ENCODE data around the gene TMEM221.

The TMEM221 gene

GRCh38 chr19:17436874-17437267 is 11.6 kb downstream of the TMEM221 start:
- no peak for DNase-seq

GRCh38 chr19:17436094-17436873 is 12.2 kb downstream of the TMEM221 start:
- DNase-seq, result no peak

- DNase-seq, result no peak
These were observed 13.2 kb downstream of the TMEM221 start for GRCh38 chr19:17435218-17435617.

GRCh38 chr19:17431417-17431816 is 17.1 kb downstream of the TMEM221 start:
- DNase-seq, result no peak

- no peak for DNase-seq
These were observed 18.8 kb downstream of the TMEM221 start for GRCh38 chr19:17429641-17430113.

DNA sequence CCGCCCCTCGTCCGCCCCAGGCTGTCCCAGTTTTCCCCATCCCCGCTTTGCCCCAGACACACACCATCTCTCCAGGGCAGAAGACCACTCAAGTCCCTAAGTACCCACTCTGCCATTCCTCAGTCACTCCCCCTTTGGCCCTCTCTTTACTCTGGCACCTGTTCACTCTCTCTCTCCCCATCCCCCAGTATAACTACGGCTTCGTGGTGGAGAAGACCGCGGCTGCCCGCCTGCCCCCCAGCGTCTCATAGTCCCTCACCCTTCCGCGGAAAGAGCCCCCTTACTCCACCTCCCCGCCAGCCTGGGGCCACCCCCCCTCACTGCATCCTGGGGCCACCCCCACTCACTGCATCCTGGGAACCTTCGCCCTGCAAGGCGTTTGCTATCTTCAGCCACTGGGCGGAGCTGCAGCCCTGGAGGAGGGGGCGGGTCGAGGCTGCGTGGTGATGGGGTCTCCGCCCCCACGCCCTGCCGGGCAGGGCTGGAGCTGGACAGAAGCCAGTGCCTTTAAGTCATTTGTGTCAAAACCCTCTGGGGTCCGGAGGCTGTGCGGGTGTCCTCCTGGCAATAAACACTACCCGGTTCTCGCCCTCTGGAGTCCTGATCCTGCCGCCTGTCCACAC is 23.6 kb downstream of the TMEM221 start:
- DNase-seq, result no peak

DNA sequence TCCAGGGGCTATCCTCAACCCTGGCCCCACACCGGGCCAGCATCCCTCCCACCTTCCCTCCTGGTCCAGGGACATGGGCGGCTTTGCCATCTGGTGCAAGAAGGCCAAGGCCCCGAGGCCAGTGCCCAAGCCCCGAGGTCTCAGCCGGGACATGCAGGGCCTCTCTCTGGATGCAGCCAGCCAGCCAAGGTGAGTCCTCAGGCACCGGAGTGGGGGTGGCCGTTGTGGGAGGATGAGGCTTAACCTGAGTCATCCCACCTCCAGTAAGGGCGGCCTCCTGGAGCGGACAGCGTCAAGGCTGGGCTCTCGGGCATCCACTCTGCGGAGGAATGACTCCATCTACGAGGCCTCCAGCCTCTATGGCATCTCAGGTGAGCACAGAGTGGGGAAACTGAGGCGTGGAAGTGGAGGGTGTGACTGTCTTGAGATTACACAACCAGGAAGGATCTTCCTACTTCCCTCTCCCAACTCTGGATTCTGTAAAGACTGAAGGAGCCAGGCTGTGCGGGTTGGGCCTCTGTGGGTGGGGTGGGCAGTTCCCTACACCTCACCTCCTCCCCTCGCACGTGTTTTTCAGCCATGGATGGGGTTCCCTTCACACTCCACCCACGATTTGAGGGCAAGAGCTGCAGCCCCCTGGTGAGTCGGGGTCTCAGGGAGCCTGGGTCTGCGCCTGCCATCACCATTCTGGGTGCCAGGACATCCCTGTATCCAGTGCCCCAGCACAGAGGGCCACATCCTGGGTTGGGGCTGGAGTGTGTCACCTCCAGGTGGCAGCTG is 24.8 kb downstream of the TMEM221 start:
- DNase-seq, result no peak

GRCh38 chr19:17421942-17422341 is 26.5 kb downstream of the TMEM221 start:
- DNase-seq, result no peak

GRCh38 chr19:17420475-17420924 is 28.0 kb downstream of the TMEM221 start:
- no peak for DNase-seq

DNA sequence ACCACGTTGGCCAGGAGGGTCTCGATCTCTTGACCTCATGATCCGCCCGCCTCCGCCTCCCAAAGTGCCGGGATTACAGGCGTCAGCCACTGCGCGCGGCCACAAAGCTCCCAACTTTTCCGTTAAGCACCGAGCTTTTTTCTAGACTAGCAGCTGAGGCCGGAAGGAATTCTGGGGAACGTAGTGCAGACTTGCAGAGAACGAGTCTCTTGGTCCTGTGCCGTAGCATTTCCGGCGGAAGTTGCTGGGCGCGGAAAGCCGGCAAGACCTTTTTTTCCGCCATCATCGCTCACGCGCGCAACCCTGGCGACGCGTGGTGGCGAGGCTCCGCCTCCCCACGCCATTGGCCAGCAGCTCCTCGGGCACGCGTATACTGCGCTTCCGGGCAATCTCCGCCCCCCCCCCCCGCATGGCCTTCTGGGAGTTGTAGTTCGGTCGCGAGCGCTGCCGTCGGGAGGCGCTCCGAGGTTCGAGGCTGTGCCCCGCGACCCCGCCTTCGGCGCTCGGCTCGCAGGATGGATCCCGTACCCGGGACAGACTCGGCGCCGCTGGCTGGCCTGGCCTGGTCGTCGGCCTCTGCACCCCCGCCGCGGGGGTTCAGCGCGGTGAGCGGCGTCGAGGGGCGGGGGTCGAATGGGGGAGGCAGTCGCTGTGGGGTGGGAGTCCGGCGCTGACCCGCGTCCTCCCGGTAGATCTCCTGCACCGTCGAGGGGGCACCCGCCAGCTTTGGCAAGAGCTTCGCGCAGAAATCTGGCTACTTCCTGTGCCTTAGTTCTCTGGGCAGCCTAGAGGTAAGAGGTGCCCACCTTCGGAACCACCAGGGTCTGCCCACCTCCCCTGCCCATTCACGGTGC is 28.6 kb downstream of the TMEM221 start, which contains the start of gene MVB12A:
Gene MVB12A, plus strand, starts transcription at position 427 of the 854 bp plus-strand sequence. Its CDS starts 89 bp downstream, at position 516.
- DNase-seq, result peak; percentile 76

GRCh38 chr19:17419154-17419620 is 29.3 kb downstream of the TMEM221 start:
- DNase-seq, result no peak

GRCh38 chr19:17418710-17419109 is 29.8 kb downstream of the TMEM221 start:
- no peak for DNase-seq

GRCh38 chr19:17415121-17415520 is 33.3 kb downstream of the TMEM221 start:
- DNase-seq, result no peak

- no peak for DNase-seq
These were observed 34.4 kb downstream of the TMEM221 start for GRCh38 chr19:17414097-17414496.

- no peak for DNase-seq
These were observed 36.7 kb downstream of the TMEM221 start for GRCh38 chr19:17411801-17412200.

GRCh38 chr19:17409990-17410389 is 38.5 kb downstream of the TMEM221 start:
- no peak for DNase-seq

- DNase-seq, result no peak
These were observed 41.6 kb downstream of the TMEM221 start for GRCh38 chr19:17406887-17407196.

DNA sequence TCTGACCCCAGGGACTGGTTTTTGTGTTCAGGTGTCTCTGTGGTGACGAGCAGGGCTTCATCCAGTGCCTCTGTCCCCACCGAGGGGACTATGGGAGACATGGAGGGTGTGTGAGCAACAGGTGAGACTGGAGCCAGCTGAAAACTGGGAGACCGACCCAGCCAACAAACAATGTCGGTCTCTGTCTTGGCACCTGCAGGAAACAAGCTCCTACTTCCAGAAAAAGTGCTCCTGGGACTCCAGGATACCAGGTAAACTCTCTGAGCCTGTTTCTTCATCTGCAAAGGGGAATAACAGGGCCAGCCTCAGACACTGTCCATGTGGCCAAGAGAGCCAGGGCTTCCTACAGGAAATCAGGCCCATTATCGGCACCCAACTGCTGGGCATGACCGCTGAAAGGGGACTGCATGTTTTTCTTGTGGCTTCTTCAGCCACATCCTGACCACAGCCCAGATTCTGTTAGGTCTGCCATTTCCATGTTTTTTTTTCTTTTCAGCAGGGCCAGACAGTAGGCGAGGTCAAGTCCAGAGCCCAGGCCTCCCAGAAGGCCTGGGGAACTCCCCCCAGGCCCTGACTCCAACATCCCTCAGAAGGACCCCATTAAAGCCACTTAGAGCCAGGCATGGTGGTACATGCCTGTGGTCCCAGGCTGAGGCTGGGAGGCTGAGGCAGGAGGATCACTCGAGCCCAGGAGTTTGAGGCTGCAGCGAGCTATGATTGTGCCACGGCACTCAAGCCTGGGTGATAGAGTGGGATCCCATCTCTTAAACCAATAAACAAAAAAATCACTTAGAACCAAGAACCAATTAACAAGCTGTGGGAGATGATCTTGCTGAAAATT is 42.2 kb downstream of the TMEM221 start:
- no peak for DNase-seq

GRCh38 chr19:17405250-17406045 is 43.0 kb downstream of the TMEM221 start, which contains the start of gene BST2:
Gene BST2 (minus strand): TSS chr19:17405630. CDS start chr19:17405575, 55 bp downstream.
- peak; percentile 73 for DNase-seq

DNA sequence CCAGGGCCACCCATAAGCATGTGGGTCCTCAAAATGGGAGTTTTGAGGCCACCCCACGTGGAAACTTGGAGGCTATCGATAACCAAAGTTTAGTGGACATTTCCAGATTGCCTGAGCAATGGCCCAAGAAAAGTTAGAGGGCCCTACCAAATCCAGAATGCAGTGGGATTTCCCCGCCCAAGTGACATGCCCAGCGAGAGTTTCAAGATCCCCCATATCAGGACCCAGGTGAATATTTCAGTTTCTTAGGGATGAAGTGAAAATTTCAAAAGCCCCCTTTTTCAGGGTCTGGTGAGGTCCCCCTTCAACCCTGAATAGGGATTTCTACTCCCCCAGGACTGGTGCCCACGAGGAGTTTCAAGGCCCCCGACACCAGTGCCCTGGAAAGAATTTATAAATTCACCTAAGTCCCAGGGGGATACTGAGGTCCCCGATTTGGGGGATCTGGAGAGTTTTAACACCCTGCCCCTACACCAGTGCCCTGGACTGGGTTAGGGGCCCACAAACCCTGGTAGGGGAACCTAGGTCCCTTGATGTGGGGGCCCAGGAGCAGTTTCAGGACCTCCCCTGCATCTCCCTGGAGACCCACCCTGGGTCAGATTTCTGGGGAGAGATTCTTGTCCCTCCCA is 43.7 kb downstream of the TMEM221 start:
- DNase-seq, result no peak

All from SIG-M5 (cell line).